K562 (cell line): ENCODE measurements around the gene DGKZ. TPM values are rescaled to one million over a fixed set of nuclear protein-coding genes. Genes with fewer than 3 reads are reported as not detected.

Source experiments
- FOSL1 ChIP-seq: fragments of 200-800 bp; sonication (Bioruptor generic); conservative IDR thresholded peaks from 2 replicates; pipeline ENCODE4 v1.6.1; 2016; ENCODE audit warnings: missing genetic modification characterization, missing compliant biosample characterization
- FOXA1 ChIP-seq: fragments of 450-650 bp; IDR thresholded peaks from 2 replicates; pipeline ENCODE4 v1.6.1; 2016; ENCODE audit warnings: mild to moderate bottlenecking, borderline replicate concordance
- FOXA3 ChIP-seq, 2 experiments: fragments of 450-650 bp in 1 of 2; sonication (generic) in 1 of 2; formaldehyde crosslinking; IDR thresholded peaks in 1 of 2; conservative IDR thresholded peaks in 1 of 2; 2 replicates each; pipeline versions ENCODE4 v1.4.0 to v1.8.0; 2020 to 2022; ENCODE audit warnings: mild to moderate bottlenecking in 2 of 2, missing genetic modification reagents in 1 of 2
- NCOA4 ChIP-seq: fragments of 450-650 bp; IDR thresholded peaks from 2 replicates; pipeline ENCODE4 v1.6.1; 2018; ENCODE audit warnings: mild to moderate bottlenecking; ENCODE audit not compliant: partially characterized antibody
- POLR2A ChIP-seq: fragments of 450-650 bp; conservative IDR thresholded peaks from 2 replicates; pipeline ENCODE4 v1.6.1; 2016
- POLR2B ChIP-seq: fragments of 450-650 bp; IDR thresholded peaks from 2 replicates; pipeline ENCODE4 v1.6.1; 2018; ENCODE audit warnings: low read depth; ENCODE audit not compliant: partially characterized antibody
- RCOR1 ChIP-seq, 2 experiments: IDR thresholded peaks; 2 replicates each; pipeline ENCODE4 v1.6.1; 2012; ENCODE audit warnings: low read depth in 2 of 2, low read length in 2 of 2, borderline replicate concordance in 1 of 2, improper control_type of control experiment in 1 of 2
- SMARCB1 ChIP-seq: IDR thresholded peaks from 2 replicates; pipeline ENCODE4 v1.6.1; 2011; ENCODE audit warnings: improper control_type of control experiment, low read depth; ENCODE audit not compliant: insufficient read length
- SPI1 ChIP-seq: IDR thresholded peaks from 2 replicates; pipeline ENCODE4 v1.6.1; 2011; ENCODE audit warnings: low read depth, low read length, control low read depth, borderline replicate concordance
- TBL1XR1 ChIP-seq, 2 experiments: IDR thresholded peaks; 2 replicates each; pipeline ENCODE4 v1.6.1; 2012; ENCODE audit warnings: improper control_type of control experiment in 2 of 2, low read length in 2 of 2, mild to moderate bottlenecking in 1 of 2
- ZBTB7A ChIP-seq: IDR thresholded peaks from 2 replicates; pipeline ENCODE4 v1.6.1; 2011; ENCODE audit warnings: low read depth, mild to moderate bottlenecking, low read length, moderate library complexity, borderline replicate concordance; ENCODE audit not compliant: control insufficient read depth
- ZNF311 ChIP-seq: fragments of 250-450 bp; sonication (Bioruptor Pico); IDR thresholded peaks from 2 replicates; pipeline ENCODE4 v1.4.0; 2020; ENCODE audit warnings: mild to moderate bottlenecking, moderate library complexity
- ZNF445 ChIP-seq: fragments of 250-450 bp; sonication (Bioruptor Pico); IDR thresholded peaks from 2 replicates; pipeline ENCODE4 v1.4.0; 2020; ENCODE audit warnings: low read depth, mild to moderate bottlenecking, moderate library complexity
- ZNF584 ChIP-seq: fragments of 200-800 bp; sonication (Bioruptor generic); IDR thresholded peaks from 2 replicates; pipeline ENCODE4 v1.6.1; 2016; ENCODE audit warnings: low read depth, mild to moderate bottlenecking, missing genetic modification characterization, missing compliant biosample characterization
- ZNF79 ChIP-seq: fragments of 250-450 bp; sonication (Bioruptor Pico); IDR thresholded peaks from 2 replicates; pipeline ENCODE4 v1.4.0; 2020; ENCODE audit warnings: low read depth, mild to moderate bottlenecking, moderate library complexity
- polyA plus RNA-seq, 8 experiments: library from polyadenylated mRNA; depleted of rRNA in 4 of 8; stranded (reverse) in 5 of 8; unstranded in 3 of 8; fragments of >200 nt; fragmentation: Nextera tagmentation in 2 of 8; fragmentation: Illumina TruSeq in 1 of 8; extraction: Ambion mirVana in 2 of 8; extraction: Trizol in 1 of 8; gene quantifications; 2 replicates each; pipeline versions ENCODE4 v1.2.1 to v1.2.3, GENCODE V29; 2011 to 2014; ENCODE audit warnings: inconsistent platforms in 1 of 8, missing spikeins in 1 of 8
- total RNA-seq, 7 experiments: library from RNA; depleted of rRNA in 6 of 7; stranded (reverse); fragments of >200 nt in 6 of 7; fragmentation: Illumina TruSeq in 2 of 7; extraction: Trizol in 2 of 7; gene quantifications; 2 replicates each; pipeline versions ENCODE4 v1.2.1 to v1.2.3, GENCODE V29; 2011 to 2021; ENCODE audit warnings: low replicate concordance in 1 of 7
- TF ChIP-seq, protein P1 (sequence below), 2 experiments: IDR thresholded peaks; 2 replicates each; pipeline ENCODE4 v1.6.1; 2011; ENCODE audit warnings: borderline replicate concordance in 1 of 2, control low read depth in 1 of 2, low read depth in 1 of 2, low read length in 1 of 2, mild to moderate bottlenecking in 1 of 2, mixed read lengths in 1 of 2, moderate library complexity in 1 of 2; ENCODE audit not compliant: insufficient read depth in 1 of 2, insufficient read length in 1 of 2, poor library complexity in 1 of 2, severe bottlenecking in 1 of 2; ENCODE audit errors: extremely low read depth in 1 of 2
- TF ChIP-seq, protein P2 (sequence below), 2 experiments: fragments of 450-650 bp in 1 of 2; sonication (generic) in 1 of 2; formaldehyde crosslinking in 1 of 2; IDR thresholded peaks in 1 of 2; conservative IDR thresholded peaks in 1 of 2; 2 replicates each; pipeline versions ENCODE4 v1.6.1 to v1.8.1; 2016 to 2023; ENCODE audit warnings: mild to moderate bottlenecking in 2 of 2, moderate library complexity in 2 of 2, inconsistent platforms in 1 of 2, missing genetic modification reagents in 1 of 2
- TF ChIP-seq, protein P3 (sequence below), 2 experiments: IDR thresholded peaks; 2 replicates each; pipeline ENCODE4 v1.6.1; 2012; ENCODE audit warnings: improper control_type of control experiment in 2 of 2, low read depth in 2 of 2, low read length in 2 of 2, borderline replicate concordance in 1 of 2
- TF ChIP-seq, protein P4 (sequence below): fragments of 450-650 bp; IDR thresholded peaks from 2 replicates; pipeline ENCODE4 v1.6.1; 2016; ENCODE audit warnings: missing biosample characterization, missing genetic modification characterization

The DGKZ gene
- total and polyA plus RNA-seq, 9 of the 15 experiments (the other 6 are each of a cell fraction or from before 2014, with no cell fraction given), result 0.51 to 100 (median 44.2) TPM

DNA sequence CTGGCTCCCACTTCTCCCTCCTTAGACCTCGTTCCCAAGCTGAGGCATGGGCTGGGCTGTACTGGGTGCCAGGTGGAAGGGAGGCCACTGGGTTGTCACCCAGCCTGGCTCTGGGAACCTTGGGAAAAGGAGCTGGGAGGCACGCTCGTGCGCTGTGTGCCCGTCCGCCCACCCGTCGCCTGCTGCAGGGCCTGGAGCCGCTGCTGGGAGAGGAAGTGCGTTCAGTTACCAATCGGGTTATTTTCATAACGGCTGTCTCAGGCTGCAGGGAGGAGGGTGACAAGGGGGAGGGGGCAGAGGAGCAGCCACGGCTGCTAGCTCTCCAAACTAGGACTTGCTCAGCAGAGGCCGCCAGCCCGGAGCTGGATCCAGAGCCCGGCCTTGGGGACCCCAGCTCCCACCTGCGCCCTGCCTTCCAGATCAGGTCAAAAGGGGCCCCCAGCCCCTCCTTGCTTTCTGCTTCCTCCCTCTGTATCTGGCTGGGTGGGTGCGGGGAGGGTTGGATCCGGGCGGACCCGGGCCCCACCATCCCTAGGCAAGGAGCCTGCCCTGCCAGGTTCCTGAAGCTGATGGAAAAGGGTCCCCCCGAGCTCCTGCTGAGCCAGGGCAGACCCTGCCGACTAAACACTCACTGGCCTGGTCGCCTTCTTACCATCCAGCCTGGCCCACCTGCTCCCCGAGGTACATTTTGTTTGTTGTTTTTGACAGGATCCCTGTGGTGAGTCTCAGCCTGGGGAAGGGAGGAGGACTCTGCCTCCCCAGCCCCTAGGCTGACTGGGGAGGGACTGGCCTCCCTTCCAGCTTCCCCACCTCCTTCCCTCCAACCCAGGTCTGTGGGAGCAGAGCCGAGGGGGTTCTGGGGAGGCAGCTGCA lies 14.3 kb downstream of the DGKZ start (continued):
- TF ChIP-seq POLR2A, result peak; percentile 56
- TF ChIP-seq FOXA1, result no peak
- TF ChIP-seq TBL1XR1 (IDR thresholded peaks at IDR 0.05; ENCODE audit: low read length in 2 of 2), result no peak
- TF ChIP-seq, protein P1, sequence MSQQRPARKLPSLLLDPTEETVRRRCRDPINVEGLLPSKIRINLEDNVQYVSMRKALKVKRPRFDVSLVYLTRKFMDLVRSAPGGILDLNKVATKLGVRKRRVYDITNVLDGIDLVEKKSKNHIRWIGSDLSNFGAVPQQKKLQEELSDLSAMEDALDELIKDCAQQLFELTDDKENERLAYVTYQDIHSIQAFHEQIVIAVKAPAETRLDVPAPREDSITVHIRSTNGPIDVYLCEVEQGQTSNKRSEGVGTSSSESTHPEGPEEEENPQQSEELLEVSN (IDR thresholded peaks at IDR 0.05; ENCODE audit: borderline replicate concordance in 1 of 2, extremely low read depth in 1 of 2, insufficient read depth in 1 of 2, insufficient read length in 1 of 2, low read depth in 1 of 2, low read length in 1 of 2, poor library complexity in 1 of 2, severe bottlenecking in 1 of 2), result peak in 1 of 2 experiments; percentile 41
- no peak for TF ChIP-seq NCOA4
- no peak for TF ChIP-seq ZNF79 (CRISPR knock-in tag)
- TF ChIP-seq, protein P2, sequence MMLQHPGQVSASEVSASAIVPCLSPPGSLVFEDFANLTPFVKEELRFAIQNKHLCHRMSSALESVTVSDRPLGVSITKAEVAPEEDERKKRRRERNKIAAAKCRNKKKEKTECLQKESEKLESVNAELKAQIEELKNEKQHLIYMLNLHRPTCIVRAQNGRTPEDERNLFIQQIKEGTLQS (IDR thresholded peaks at IDR 0.05), result no peak
- TF ChIP-seq, protein P2 (CRISPR knock-in tag; conservative IDR thresholded peaks at IDR 0.05), result no peak
- TF ChIP-seq SPI1, result peak; percentile 98
- 0 out of 2 replicates have a peak, but pooled peaks have one; percentile 23 for TF ChIP-seq ZNF445 (CRISPR knock-in tag)
- TF ChIP-seq, protein P3, sequence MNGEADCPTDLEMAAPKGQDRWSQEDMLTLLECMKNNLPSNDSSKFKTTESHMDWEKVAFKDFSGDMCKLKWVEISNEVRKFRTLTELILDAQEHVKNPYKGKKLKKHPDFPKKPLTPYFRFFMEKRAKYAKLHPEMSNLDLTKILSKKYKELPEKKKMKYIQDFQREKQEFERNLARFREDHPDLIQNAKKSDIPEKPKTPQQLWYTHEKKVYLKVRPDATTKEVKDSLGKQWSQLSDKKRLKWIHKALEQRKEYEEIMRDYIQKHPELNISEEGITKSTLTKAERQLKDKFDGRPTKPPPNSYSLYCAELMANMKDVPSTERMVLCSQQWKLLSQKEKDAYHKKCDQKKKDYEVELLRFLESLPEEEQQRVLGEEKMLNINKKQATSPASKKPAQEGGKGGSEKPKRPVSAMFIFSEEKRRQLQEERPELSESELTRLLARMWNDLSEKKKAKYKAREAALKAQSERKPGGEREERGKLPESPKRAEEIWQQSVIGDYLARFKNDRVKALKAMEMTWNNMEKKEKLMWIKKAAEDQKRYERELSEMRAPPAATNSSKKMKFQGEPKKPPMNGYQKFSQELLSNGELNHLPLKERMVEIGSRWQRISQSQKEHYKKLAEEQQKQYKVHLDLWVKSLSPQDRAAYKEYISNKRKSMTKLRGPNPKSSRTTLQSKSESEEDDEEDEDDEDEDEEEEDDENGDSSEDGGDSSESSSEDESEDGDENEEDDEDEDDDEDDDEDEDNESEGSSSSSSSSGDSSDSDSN (IDR thresholded peaks at IDR 0.05; ENCODE audit: borderline replicate concordance in 1 of 2, low read depth in 2 of 2, low read length in 2 of 2), result peak in 1 of 2 experiments; percentile 22; a peak in 1 of 4 replicates
- no peak for TF ChIP-seq SMARCB1
- 0 out of 2 replicates have a peak, but pooled peaks have one; percentile 55 for TF ChIP-seq ZNF584
- TF ChIP-seq POLR2B, result peak; percentile 28
- TF ChIP-seq, protein P4, sequence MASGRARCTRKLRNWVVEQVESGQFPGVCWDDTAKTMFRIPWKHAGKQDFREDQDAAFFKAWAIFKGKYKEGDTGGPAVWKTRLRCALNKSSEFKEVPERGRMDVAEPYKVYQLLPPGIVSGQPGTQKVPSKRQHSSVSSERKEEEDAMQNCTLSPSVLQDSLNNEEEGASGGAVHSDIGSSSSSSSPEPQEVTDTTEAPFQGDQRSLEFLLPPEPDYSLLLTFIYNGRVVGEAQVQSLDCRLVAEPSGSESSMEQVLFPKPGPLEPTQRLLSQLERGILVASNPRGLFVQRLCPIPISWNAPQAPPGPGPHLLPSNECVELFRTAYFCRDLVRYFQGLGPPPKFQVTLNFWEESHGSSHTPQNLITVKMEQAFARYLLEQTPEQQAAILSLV (tag), result no peak
- TF ChIP-seq FOSL1 (tag), result no peak
- no peak for TF ChIP-seq FOXA3 (CRISPR knock-in tag; conservative IDR thresholded peaks at IDR 0.05 in 1 of 2, IDR thresholded peaks at IDR 0.05 in 1 of 2)
- TF ChIP-seq RCOR1 (IDR thresholded peaks at IDR 0.05; ENCODE audit: borderline replicate concordance in 1 of 2, low read depth in 2 of 2, low read length in 2 of 2), result peak in 1 of 2 experiments; percentile 66; a peak in 1 of 4 replicates
- TF ChIP-seq ZBTB7A, result peak; percentile 63; the same call in 1 of the 2 replicates
- TF ChIP-seq ZNF311 (CRISPR knock-in tag), result peak; percentile 44; the same call in 1 of the 2 replicates
